Lower leg skin (tissue), 3 donors: ENCODE results near the gene SLC25A23.

Experiments used
- CTCF ChIP-seq, 3 donors: fragments of 450-650 bp; IDR thresholded peaks; one replicate each; pipeline ENCODE4 v1.5.1; 2016; ENCODE audit warnings: antibody characterized with exemption in 3 of 3, mild to moderate bottlenecking in 3 of 3, moderate library complexity in 2 of 3
- POLR2A ChIP-seq, 2 donors: fragments of 450-650 bp; IDR thresholded peaks; one replicate each; pipeline ENCODE4 v1.6.1; 2016 to 2017; ENCODE audit warnings: antibody characterized with exemption in 2 of 2, mild to moderate bottlenecking in 1 of 2, moderate library complexity in 1 of 2

- TF ChIP-seq CTCF (IDR thresholded peaks at IDR 0.05) (no peak), POLR2A (IDR thresholded peaks at IDR 0.05) (no peak)
These were observed 43.9 kb downstream of the SLC25A23 start for GRCh38 chr19:6415591-6416190.
